Stimulated activated naive CD4-positive, alpha-beta T cell treated with Interleukin-2 at 50 U/mL for 16 hours (primary cell): ENCODE measurements around the gene ZYX.
"Not testable (repeated sequence)": the region's sequence is repeated elsewhere in the genome, so short reads cannot be mapped to it uniquely, and the experiment has no call there.

Experiments used
- DNase-seq: peaks from one replicate; lab custom pipeline; 2025; lab: John Stamatoyannopoulos, UW

ZYX gene

GRCh38 chr7:143418681-143419458 is 37.7 kb downstream of the ZYX start:
- no peak for DNase-seq

GRCh38 chr7:143419880-143420279 is 38.7 kb downstream of the ZYX start:
- no peak for DNase-seq

- not testable (repeated sequence) for DNase-seq
Observed at GRCh38 chr7:143420624-143421023, 39.5 kb downstream of the ZYX start.

GRCh38 chr7:143422033-143422432 is 40.9 kb downstream of the ZYX start:
- DNase-seq = no peak

GRCh38 chr7:143424476-143424875 is 43.3 kb downstream of the ZYX start:
- not testable (repeated sequence) for DNase-seq

GRCh38 chr7:143426479-143427142 is 45.5 kb downstream of the ZYX start:
- no peak for DNase-seq

- no peak for DNase-seq
Observed at GRCh38 chr7:143429770-143430698, 48.9 kb downstream of the ZYX start.

- no peak for DNase-seq
Observed at GRCh38 chr7:143431109-143431508, 50.0 kb downstream of the ZYX start.

- DNase-seq = no peak
Observed at GRCh38 chr7:143433759-143434158, 52.6 kb downstream of the ZYX start.

GRCh38 chr7:143434660-143435059 is 53.5 kb downstream of the ZYX start:
- DNase-seq = no peak

- DNase-seq = no peak
Observed at GRCh38 chr7:143435266-143435665, 54.1 kb downstream of the ZYX start.

- DNase-seq = no peak
Observed at GRCh38 chr7:143436325-143436946, 55.3 kb downstream of the ZYX start.

- DNase-seq = no peak
Observed at GRCh38 chr7:143437578-143437977, 56.4 kb downstream of the ZYX start.

- DNase-seq = no peak
Observed at GRCh38 chr7:143439866-143440265, 58.7 kb downstream of the ZYX start.
